SK-N-SH (cell line): ENCODE measurements around the gene ALDH5A1.

Source experiments
- CTCF ChIP-seq: fragments of 200-600 bp; sonication (generic); IDR thresholded peaks from 2 replicates; pipeline ENCODE4 v1.6.1; 2017; ENCODE audit warnings: antibody characterized with exemption, mild to moderate bottlenecking, moderate library complexity
- EP300 ChIP-seq, 2 experiments: IDR thresholded peaks; 2 replicates each; pipeline versions ENCODE4 v1.4.0 to v1.6.1; 2012; ENCODE audit warnings: borderline replicate concordance in 1 of 2, low read depth in 1 of 2, low read length in 1 of 2
- MEF2A ChIP-seq: IDR thresholded peaks from 2 replicates; pipeline ENCODE4 v1.4.0; 2012; ENCODE audit warnings: low read depth, borderline replicate concordance
- POLR2AphosphoS5 ChIP-seq: IDR thresholded peaks from 2 replicates; pipeline ENCODE4 v1.6.1; 2012; ENCODE audit warnings: low read depth, low read length
- RCOR1 ChIP-seq: fragments of 150-350 bp; IDR thresholded peaks from 2 replicates; pipeline ENCODE4 v1.6.1; 2017; ENCODE audit warnings: antibody characterized with exemption, low read length
- SIN3A ChIP-seq: IDR thresholded peaks from 2 replicates; pipeline ENCODE4 v1.6.1; 2012; ENCODE audit warnings: low read depth, mild to moderate bottlenecking, low read length, moderate library complexity, borderline replicate concordance
- TAF1 ChIP-seq: IDR thresholded peaks from 2 replicates; pipeline ENCODE4 v1.6.1; 2012; ENCODE audit warnings: low read depth, mild to moderate bottlenecking, low read length, moderate library complexity, borderline replicate concordance

- TF ChIP-seq POLR2AphosphoS5, result no peak
- no peak for TF ChIP-seq EP300 (IDR thresholded peaks at IDR 0.05; ENCODE audit: borderline replicate concordance in 1 of 2, low read depth in 1 of 2, low read length in 1 of 2)
- TF ChIP-seq CTCF, result no peak
- TF ChIP-seq SIN3A, result no peak
- TF ChIP-seq TAF1, result no peak
- TF ChIP-seq MEF2A, result no peak
- TF ChIP-seq RCOR1, result no peak
Measured at GRCh38 chr6:24453921-24454320, 40.8 kb upstream of the ALDH5A1 start.
